Bronchus fibroblast of lung (primary cell): ENCODE measurements around the gene PARD3B. TPM values are rescaled to one million over a fixed set of nuclear protein-coding genes. Genes with fewer than 3 reads are reported as not detected.

ENCODE experiments used
- total RNA-seq: library from RNA; depleted of rRNA; stranded (reverse); fragments of >200 nt; gene quantifications from 2 replicates; pipeline ENCODE4 v1.2.3, GENCODE V29; 2015

Gene PARD3B, protein sequence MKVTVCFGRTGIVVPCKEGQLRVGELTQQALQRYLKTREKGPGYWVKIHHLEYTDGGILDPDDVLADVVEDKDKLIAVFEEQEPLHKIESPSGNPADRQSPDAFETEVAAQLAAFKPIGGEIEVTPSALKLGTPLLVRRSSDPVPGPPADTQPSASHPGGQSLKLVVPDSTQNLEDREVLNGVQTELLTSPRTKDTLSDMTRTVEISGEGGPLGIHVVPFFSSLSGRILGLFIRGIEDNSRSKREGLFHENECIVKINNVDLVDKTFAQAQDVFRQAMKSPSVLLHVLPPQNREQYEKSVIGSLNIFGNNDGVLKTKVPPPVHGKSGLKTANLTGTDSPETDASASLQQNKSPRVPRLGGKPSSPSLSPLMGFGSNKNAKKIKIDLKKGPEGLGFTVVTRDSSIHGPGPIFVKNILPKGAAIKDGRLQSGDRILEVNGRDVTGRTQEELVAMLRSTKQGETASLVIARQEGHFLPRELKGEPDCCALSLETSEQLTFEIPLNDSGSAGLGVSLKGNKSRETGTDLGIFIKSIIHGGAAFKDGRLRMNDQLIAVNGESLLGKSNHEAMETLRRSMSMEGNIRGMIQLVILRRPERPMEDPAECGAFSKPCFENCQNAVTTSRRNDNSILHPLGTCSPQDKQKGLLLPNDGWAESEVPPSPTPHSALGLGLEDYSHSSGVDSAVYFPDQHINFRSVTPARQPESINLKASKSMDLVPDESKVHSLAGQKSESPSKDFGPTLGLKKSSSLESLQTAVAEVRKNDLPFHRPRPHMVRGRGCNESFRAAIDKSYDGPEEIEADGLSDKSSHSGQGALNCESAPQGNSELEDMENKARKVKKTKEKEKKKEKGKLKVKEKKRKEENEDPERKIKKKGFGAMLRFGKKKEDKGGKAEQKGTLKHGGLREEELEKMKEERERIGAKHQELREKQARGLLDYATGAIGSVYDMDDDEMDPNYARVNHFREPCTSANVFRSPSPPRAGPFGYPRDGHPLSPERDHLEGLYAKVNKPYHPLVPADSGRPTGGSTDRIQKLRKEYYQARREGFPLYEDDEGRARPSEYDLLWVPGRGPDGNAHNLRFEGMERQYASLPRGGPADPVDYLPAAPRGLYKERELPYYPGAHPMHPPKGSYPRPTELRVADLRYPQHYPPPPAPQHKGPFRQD (N-terminal part only)
- total RNA-seq: 1.2 and 2.5 TPM in 2 replicates

GRCh38 chr2:204544961-204545860 is at the start of gene PARD3B:
PARD3B (plus strand) TSS chr2:204545475; CDS start chr2:204546000, 525 bp downstream.

